Lower leg skin (tissue), 4 donors: ENCODE results near the gene EDA. TPM values are rescaled to one million over a fixed set of nuclear protein-coding genes. Genes with fewer than 3 reads are reported as not detected.
A peak's percentile ranks its signal among the peaks of the same experiment; 100 is the strongest.

Experiments
- DNase-seq, 2 donors: peaks; one replicate each; pipeline ENCODE4 v3.0.0-alpha.2; 2019; ENCODE audit warnings: low spot score in 2 of 2
- H3K4me3 ChIP-seq: fragments of 200-600 bp; sonication (generic); 2 replicates; pipeline ENCODE4 v1.5.1; 2017; ENCODE audit warnings: mild to moderate bottlenecking, low read depth; ENCODE audit not compliant: poor library complexity, severe bottlenecking
- CTCF ChIP-seq, 3 donors: fragments of 450-650 bp; IDR thresholded peaks; one replicate each; pipeline ENCODE4 v1.5.1; 2016; ENCODE audit warnings: antibody characterized with exemption in 3 of 3, mild to moderate bottlenecking in 3 of 3, moderate library complexity in 2 of 3
- POLR2A ChIP-seq, 2 donors: fragments of 450-650 bp; IDR thresholded peaks; one replicate each; pipeline ENCODE4 v1.6.1; 2016 to 2017; ENCODE audit warnings: antibody characterized with exemption in 2 of 2, mild to moderate bottlenecking in 1 of 2, moderate library complexity in 1 of 2
- WGBS, 2 donors: methylation state at CpG; one replicate each; pipeline ENCODE4 v1.1.5; 2018; 5-methylcytosine and 5-hydroxymethylcytosine counted together
- intact Hi-C: fragments of 100-400 bp; cut with DNase I; formaldehyde crosslinking; loops from one replicate; pipeline ENCODE4 v1.15.0; 2023; ENCODE audit warnings: low total_unique reads
- total RNA-seq, 4 donors: library from RNA; depleted of rRNA; stranded (reverse); fragments of >200 nt; gene quantifications; one replicate each; pipeline ENCODE4 v1.1.0, GENCODE V29; 2016

The EDA gene
- total RNA-seq, 4 donors from 2014 or later, result 3.0 to 9.9 (median 4.5) TPM

- peak in 1 of 2 donors; percentile 66 for DNase-seq
- TF ChIP-seq CTCF (IDR thresholded peaks at IDR 0.05) (no peak), POLR2A (IDR thresholded peaks at IDR 0.05) (no peak)
- no peak overlapping the region for H3K4me3 ChIP-seq
- intact Hi-C loops, result no loop called here
- 69 to 96% methylated on average over 6 to 7 of the region's 9 CpGs for WGBS, 2 donors
Observed at GRCh38 chrX:70043685-70044084, 427.8 kb downstream of the EDA start.

- TF ChIP-seq CTCF (IDR thresholded peaks at IDR 0.05) (no peak), POLR2A (IDR thresholded peaks at IDR 0.05) (no peak)
- intact Hi-C loops, result no loop called here
- DNase-seq, result peak in 1 of 2 donors; percentile 61
- 56 to 90% methylated on average over 4 of the region's 4 CpGs for WGBS, 2 donors
- no peak overlapping the region for H3K4me3 ChIP-seq
Observed at GRCh38 chrX:70044541-70045245, 428.8 kb downstream of the EDA start.

GRCh38 chrX:70046978-70047377 lies 431.1 kb downstream of the EDA start:
- H3K4me3 ChIP-seq, result no peak overlapping the region
- TF ChIP-seq POLR2A (IDR thresholded peaks at IDR 0.05) (no peak), CTCF (IDR thresholded peaks at IDR 0.05) (no peak)
- DNase-seq, result no peak

GRCh38 chrX:70049406-70049805 lies 433.5 kb downstream of the EDA start:
- no peak overlapping the region for H3K4me3 ChIP-seq
- TF ChIP-seq CTCF (IDR thresholded peaks at IDR 0.05), result no peak
- intact Hi-C loops, result no loop called here
- 79 to 96% methylated on average over 3 of the region's 3 CpGs for WGBS, 2 donors
- DNase-seq, result peak in 1 of 2 donors; percentile 56

More at GRCh38 chrX:70046978-70047377, 431.1 kb downstream of the EDA start:
- intact Hi-C loops, result no loop called here

- intact Hi-C loops, result no loop called here
- TF ChIP-seq POLR2A (IDR thresholded peaks at IDR 0.05), result no peak
- TF ChIP-seq CTCF (IDR thresholded peaks at IDR 0.05), result no peak
- WGBS, 2 donors, result 59 to 95% methylated on average over 3 to 4 of the region's 4 CpGs
Observed at GRCh38 chrX:70049925-70050324, 434.0 kb downstream of the EDA start, which contains the start of gene AWAT2. TSS of gene AWAT2 (minus strand) at chrX:70049938. CDS start at chrX:70049932, 6 bp downstream.

More at GRCh38 chrX:70049925-70050324, 434.0 kb downstream of the EDA start, which contains the start of gene AWAT2:
- DNase-seq, result peak in 1 of 2 donors; percentile 46
- H3K4me3 ChIP-seq, result no peak within 1 kb of the TSS
